GM21737 (cell line): ENCODE measurements around the gene RAB14.
"Not testable (repeated sequence)": the region's sequence is repeated elsewhere in the genome, so short reads cannot be mapped to it uniquely, and the experiment has no call there.

Experiments
- ATAC-seq: cut with Tn5 transposase; IDR thresholded peaks from one replicate; pipeline ENCODE4 v1.9.1; 2021; ENCODE audit warnings: mild to moderate bottlenecking, moderate library complexity; ENCODE audit not compliant: unreplicated experiment

Gene RAB14

GRCh38 chr9:121192959-121193640 lies 8.6 kb downstream of the RAB14 start:
- no peak for ATAC-seq

- ATAC-seq, result no peak
Observed at GRCh38 chr9:121192518-121192917, 9.2 kb downstream of the RAB14 start.

GRCh38 chr9:121191235-121191634 lies 10.4 kb downstream of the RAB14 start:
- no peak for ATAC-seq

GRCh38 chr9:121189660-121190059 lies 12.0 kb downstream of the RAB14 start:
- ATAC-seq, result no peak

GRCh38 chr9:121189006-121189405 lies 12.7 kb downstream of the RAB14 start:
- no peak for ATAC-seq

GRCh38 chr9:121187636-121188305 lies 13.9 kb downstream of the RAB14 start:
- ATAC-seq, result no peak

- no peak for ATAC-seq
Observed at GRCh38 chr9:121185774-121186403, 15.8 kb downstream of the RAB14 start.

- no peak for ATAC-seq
Observed at GRCh38 chr9:121185178-121185745, 16.4 kb downstream of the RAB14 start.

GRCh38 chr9:121184463-121184862 lies 17.2 kb downstream of the RAB14 start:
- no peak for ATAC-seq

- no peak for ATAC-seq
Observed at GRCh38 chr9:121183666-121184423, 17.8 kb downstream of the RAB14 start.

- ATAC-seq, result no peak
Observed at GRCh38 chr9:121182989-121183388, 18.7 kb downstream of the RAB14 start.

- ATAC-seq, result no peak
Observed at GRCh38 chr9:121182101-121182836, 19.4 kb downstream of the RAB14 start.

GRCh38 chr9:121179930-121180681 lies 21.6 kb downstream of the RAB14 start:
- ATAC-seq, result no peak

- not testable (repeated sequence) for ATAC-seq
Observed at GRCh38 chr9:121179373-121179721, 22.3 kb downstream of the RAB14 start.

GRCh38 chr9:121178676-121179372 lies 22.8 kb downstream of the RAB14 start:
- no peak for ATAC-seq

GRCh38 chr9:121173501-121173900 lies 28.2 kb downstream of the RAB14 start:
- no peak for ATAC-seq

GRCh38 chr9:121172726-121173487 lies 28.8 kb downstream of the RAB14 start:
- no peak for ATAC-seq

- ATAC-seq, result no peak
Observed at GRCh38 chr9:121171236-121171635, 30.4 kb downstream of the RAB14 start.
